Psoas muscle (tissue), 8 donors: ENCODE results near the gene TSPAN32. TPM values are rescaled to one million over a fixed set of nuclear protein-coding genes. Genes with fewer than 3 reads are reported as not detected.

ENCODE experiments used
- ATAC-seq, 4 donors: fragments of 200-7000 bp; cut with Tn5 transposase; one replicate each; pipeline ENCODE4 v1.9.1; 2020; ENCODE audit warnings: moderate library complexity in 3 of 4, mild to moderate bottlenecking in 2 of 4
- DNase-seq, 2 donors: peaks; one replicate each; pipeline ENCODE4 v3.0.0-alpha.2; 2020
- H3K27ac ChIP-seq: fragments of 200-600 bp; one replicate; pipeline ENCODE4 v1.8.0; 2022
- H3K27me3 ChIP-seq, 3 donors: fragments of 200-600 bp in 1 of 3; one replicate each; pipeline versions ENCODE4 v1.6.1 to v1.8.0; 2013 to 2022; ENCODE audit warnings: low read length in 2 of 3, mild to moderate bottlenecking in 2 of 3, moderate library complexity in 1 of 3; ENCODE audit not compliant: insufficient read depth in 3 of 3
- H3K36me3 ChIP-seq, 2 donors: fragments of 200-600 bp in 1 of 2; one replicate each; pipeline versions ENCODE4 v1.6.1 to v1.8.0; 2013 to 2022; ENCODE audit warnings: low read depth in 1 of 2, mild to moderate bottlenecking in 1 of 2, moderate library complexity in 1 of 2; ENCODE audit not compliant: insufficient read depth in 1 of 2
- H3K4me1 ChIP-seq: fragments of 200-600 bp; one replicate; pipeline ENCODE4 v1.8.0; 2022
- H3K4me3 ChIP-seq: fragments of 200-600 bp; one replicate; pipeline ENCODE4 v1.8.0; 2022; ENCODE audit warnings: mild to moderate bottlenecking
- H3K9me3 ChIP-seq: fragments of 200-600 bp; one replicate; pipeline ENCODE4 v1.8.0; 2022
- WGBS, 3 donors: extraction: QIAGEN DNeasy Blood & Tissue Kit; methylation state at CpG; one replicate each; pipeline versions ENCODE4 v1.1.6 to v1.1.7; 2013; 5-methylcytosine and 5-hydroxymethylcytosine counted together
- intact Hi-C, 2 donors: fragments of 100-400 bp; cut with DNase I; formaldehyde crosslinking; loops; one replicate each; pipeline versions ENCODE4 v1.11.0 to v1.14.2; 2022
- polyA plus RNA-seq, 3 donors: library from polyadenylated mRNA; stranded (reverse); fragments of 200-250 nt; gene quantifications; one replicate each; pipeline ENCODE4 v1.2.3, GENCODE V29; 2013
- total RNA-seq, 4 donors: library from RNA; stranded (reverse); fragmentation: NEBNext Ultra II Directional in 2 of 4; extraction: Animal tissue kit (Norgen Biotek cat#: 25700) in 2 of 4; gene quantifications; one replicate each; pipeline versions ENCODE4 v1.2.1 to v1.2.4, GENCODE V29; 2021 to 2023
- TF ChIP-seq, protein P1 (sequence below): fragments of 200-600 bp; IDR thresholded peaks from one replicate; pipeline ENCODE4 v1.8.0; 2022; ENCODE audit warnings: antibody characterized with exemption
- donor health status: healthy with polysubstance abuse.
- donor health status: DM: no; HTN: no; CAD: no; lungs with moderate emphysema.
- donor health status: Bipolar disorder and iron deficiency.
- donor health status: healthy.
- donor health status: DM: yes; HTN: yes; CAD: no.
- donor health status: DM: no; HTN: no; CAD: no.
- donor health status: DM: no; HTN: no; CAD: no.
- donor health status: DM: yes; HTN: yes; CAD: no.

The TSPAN32 gene
- total and polyA plus RNA-seq, 7 donors, result 0.04 to 0.56 (median 0.21) TPM; not detected in 1

DNA sequence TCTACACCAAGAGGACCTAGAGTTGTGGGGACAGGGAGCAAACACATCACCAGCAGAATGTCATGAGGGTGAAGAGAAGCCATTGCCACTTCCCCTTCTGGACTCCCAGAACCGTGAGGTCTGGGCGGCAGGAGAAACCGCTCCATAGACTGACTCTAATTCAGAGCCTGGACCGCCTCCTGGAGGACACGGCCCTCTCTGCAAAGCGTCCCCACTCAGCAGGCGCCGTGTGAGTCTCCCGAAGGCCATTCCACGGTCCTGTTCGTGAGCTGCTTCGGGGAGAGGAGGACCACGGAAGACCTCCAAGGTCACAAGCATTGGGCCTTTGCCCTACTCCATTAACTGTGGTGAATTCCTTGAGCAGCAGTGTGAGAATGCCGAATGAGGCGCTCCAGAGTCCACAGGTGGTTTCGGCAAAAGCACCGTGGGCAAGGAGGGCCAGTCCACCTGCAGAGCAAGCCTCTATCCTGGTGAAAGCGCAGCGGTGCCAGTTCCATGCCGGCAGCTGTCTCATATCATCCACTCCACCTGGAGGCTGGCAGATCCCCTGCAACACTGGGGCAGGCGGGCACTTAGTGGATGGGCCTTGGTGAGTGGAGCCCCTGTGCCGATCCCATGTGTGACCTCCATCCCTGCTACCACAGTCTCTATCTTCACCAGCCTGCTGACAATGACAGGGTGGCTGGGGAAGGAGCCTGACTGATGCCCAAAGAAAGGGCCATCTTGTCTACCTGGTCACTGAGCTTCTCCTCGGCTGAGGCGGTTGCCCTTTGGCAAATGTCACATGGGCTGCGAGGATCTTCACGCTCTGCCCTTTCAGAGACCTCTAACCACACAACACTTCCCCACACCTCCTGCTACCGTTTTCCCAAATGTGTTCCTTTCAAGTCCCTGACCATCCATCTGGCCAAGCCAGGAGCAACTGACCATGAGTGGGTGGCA, 7.6 kb upstream of the TSPAN32 start:
- ATAC-seq, result no peak
- Histone ChIP-seq H3K4me1 (no peaks in the 10 kb centered on the region), H3K36me3 (no peaks in the 10 kb centered on the region), H3K9me3 (no peaks in the 10 kb centered on the region), H3K4me3 (no peak overlapping the region), H3K27ac (no peak overlapping the region), H3K27me3 (peaks cover 0 to 34% (median 6%) of the 10 kb centered on the region in 3 donors)
- TF ChIP-seq, protein P1, sequence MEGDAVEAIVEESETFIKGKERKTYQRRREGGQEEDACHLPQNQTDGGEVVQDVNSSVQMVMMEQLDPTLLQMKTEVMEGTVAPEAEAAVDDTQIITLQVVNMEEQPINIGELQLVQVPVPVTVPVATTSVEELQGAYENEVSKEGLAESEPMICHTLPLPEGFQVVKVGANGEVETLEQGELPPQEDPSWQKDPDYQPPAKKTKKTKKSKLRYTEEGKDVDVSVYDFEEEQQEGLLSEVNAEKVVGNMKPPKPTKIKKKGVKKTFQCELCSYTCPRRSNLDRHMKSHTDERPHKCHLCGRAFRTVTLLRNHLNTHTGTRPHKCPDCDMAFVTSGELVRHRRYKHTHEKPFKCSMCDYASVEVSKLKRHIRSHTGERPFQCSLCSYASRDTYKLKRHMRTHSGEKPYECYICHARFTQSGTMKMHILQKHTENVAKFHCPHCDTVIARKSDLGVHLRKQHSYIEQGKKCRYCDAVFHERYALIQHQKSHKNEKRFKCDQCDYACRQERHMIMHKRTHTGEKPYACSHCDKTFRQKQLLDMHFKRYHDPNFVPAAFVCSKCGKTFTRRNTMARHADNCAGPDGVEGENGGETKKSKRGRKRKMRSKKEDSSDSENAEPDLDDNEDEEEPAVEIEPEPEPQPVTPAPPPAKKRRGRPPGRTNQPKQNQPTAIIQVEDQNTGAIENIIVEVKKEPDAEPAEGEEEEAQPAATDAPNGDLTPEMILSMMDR, result no peak
- intact Hi-C loops, result no loop called here
- DNase-seq, result peak in 1 of 2 donors; percentile 37
- 76 to 77% (median 77%) methylated on average over 27 of the region's 27 CpGs for WGBS, 3 donors

DNA sequence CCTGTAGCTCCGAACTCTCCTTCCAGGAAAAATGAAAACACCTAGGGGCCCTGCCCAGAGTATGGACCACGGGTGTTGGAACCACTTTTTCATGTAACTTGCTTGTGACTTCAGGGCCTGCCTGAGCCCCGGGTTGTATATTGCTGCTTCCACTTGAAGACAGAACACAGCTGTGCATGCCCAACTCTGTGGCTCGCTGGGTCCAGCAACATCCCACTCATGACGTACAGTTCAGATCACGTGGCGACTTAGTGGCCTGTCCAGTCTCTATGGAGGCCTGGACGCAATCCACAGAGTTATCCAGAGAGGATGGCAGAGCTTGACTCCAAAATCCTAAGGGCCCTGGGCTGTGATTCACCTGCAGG, 6.9 kb upstream of the TSPAN32 start:
- Histone ChIP-seq H3K27me3 (peaks cover 0 to 27% (median 1%) of the 10 kb centered on the region in 3 donors), H3K36me3 (no peaks in the 10 kb centered on the region), H3K9me3 (no peaks in the 10 kb centered on the region), H3K4me1 (no peaks in the 10 kb centered on the region), H3K4me3 (no peak overlapping the region), H3K27ac (no peak overlapping the region)
- intact Hi-C loops, result no loop called here
- 76 to 80% (median 79%) methylated on average over 8 of the region's 8 CpGs for WGBS, 3 donors
- TF ChIP-seq, protein P1, result no peak
- DNase-seq (no peak), ATAC-seq (no peak)

DNA sequence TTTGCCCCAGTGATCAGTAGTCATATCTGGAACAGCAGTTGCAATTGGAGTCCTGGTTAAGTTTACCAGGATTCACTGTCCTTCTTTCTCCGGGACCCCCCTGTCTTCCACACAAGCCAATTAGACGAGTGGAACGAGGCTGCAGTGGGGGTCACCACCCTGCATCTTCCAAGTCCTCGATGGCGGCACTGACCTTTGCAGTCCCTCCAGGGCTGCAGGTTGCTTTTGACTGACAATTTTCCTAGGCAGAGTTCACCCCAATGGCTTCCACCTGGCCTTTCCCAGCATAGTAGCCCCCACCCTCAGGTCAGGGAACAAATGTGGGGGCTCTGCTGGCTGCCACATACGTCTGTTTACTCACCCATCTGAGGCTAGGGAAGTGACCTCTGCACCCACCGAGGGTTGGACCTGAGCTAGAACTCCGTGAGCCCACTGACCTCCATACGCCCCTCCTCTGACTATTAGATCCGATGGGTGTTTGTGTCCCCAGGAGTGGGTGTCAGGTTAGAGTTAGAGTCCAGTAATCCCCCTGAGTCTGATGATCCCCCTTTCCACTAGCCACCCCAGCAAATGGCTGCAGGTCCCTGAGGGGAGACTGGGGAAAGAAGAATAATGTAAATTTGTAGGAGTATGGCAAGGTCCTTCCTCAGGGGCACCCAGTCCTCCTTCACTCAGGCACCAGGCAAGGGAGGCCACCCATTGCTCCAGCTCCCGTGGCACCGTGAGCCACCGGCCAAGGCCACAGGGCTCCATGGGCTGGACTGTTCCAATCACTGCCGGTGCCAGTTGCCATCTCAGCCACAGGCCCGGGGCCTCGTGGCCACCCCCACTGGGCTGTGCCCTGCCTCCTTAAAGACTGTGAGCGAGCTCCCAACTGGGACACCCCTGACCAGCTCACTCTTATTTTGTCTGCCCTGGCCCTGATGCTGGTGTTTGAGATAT, 5.6 kb upstream of the TSPAN32 start:
- no peak for ATAC-seq
- Histone ChIP-seq H3K27ac (no peak overlapping the region), H3K9me3 (no peaks in the 10 kb centered on the region), H3K27me3 (peaks cover 0 to 20% (median 1%) of the 10 kb centered on the region in 3 donors), H3K36me3 (no peaks in the 10 kb centered on the region), H3K4me3 (no peak overlapping the region), H3K4me1 (no peaks in the 10 kb centered on the region)
- WGBS, 3 donors, result 78 to 84% (median 82%) methylated on average over 17 of the region's 17 CpGs
- intact Hi-C loops, result no loop called here
- TF ChIP-seq, protein P1, result no peak
- DNase-seq, result peak in 1 of 2 donors; percentile 33

DNA sequence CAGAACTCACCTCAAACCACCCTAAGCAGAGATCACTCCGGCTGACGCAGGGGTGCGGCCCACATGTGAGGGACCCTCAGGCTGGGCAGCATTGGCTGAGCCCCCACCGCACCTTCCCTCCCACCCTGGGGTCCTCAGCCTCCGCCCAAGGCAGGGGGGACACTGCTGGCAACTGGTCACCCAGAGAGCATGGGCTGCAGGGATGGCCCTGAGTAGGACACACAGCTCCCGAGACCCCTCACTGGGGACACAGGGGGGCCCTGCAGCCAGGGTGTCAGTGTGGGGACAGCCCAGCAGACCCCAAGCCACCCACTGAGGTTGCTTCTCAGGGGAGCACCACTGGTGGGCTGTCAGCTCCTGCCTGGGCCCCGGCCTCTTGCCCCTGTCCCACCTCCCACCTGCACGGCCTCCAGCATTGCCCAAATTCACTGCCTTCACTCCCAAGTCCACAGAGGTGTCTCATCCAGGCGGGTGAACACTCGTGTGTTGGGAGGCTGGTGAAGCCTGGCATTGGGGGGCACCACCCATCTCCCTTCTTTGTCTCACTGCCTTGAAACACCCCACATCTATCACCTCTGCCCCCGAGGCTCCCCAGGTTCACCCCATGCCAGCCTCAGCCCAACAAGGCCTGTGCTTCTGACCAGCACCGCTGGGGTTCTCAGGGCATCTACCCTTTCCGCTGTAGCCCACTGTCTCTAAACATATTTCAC, 4.7 kb upstream of the TSPAN32 start:
- intact Hi-C loops, result no loop called here
- H3K4me1 ChIP-seq, result no peaks in the 10 kb centered on the region
- ATAC-seq, result no peak
- whole genome bisulfite sequencing, 3 donors, result 83 to 90% (median 87%) methylated on average over 12 to 13 of the region's 13 CpGs
- H3K36me3 ChIP-seq, result no peaks in the 10 kb centered on the region
- peaks cover 0 to 20% (median 1%) of the 10 kb centered on the region in 3 donors for H3K27me3 ChIP-seq
- peak in 1 of 2 donors; percentile 32 for DNase-seq
- TF ChIP-seq, protein P1, result no peak
- H3K9me3 ChIP-seq, result no peaks in the 10 kb centered on the region
- H3K4me3 ChIP-seq, result no peak overlapping the region
- no peak overlapping the region for H3K27ac ChIP-seq
